ENCODE data around the gene RALGPS2.

The RALGPS2 gene

DNA sequence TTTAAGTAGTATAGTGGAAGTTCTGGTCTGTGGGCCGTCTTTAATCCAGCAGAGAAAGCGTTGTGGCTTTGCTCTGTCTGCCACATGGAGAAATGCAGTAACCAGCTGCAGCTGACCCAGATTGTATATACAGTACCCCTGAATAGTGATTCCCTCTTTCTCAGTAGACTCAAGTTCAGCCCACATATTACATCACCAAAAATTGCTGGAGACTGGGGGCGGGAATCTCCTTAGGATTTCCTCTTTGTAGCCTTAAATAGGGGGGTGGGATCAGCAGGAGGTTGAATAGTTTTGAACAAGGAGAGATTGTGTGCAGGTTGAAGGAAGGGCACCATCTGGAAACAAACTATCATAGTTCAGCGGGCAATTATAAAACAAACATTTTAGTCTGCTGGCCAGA lies 145.9 kb downstream of the RALGPS2 start, which contains the start of gene ANGPTL1:
TSS of gene ANGPTL1 (minus strand) at position 134 of the 400 bp plus-strand sequence. CDS start 5,301 bp downstream, outside the sequence.
- Histone ChIP-seq H3K9me3 (ENCODE audit: control insufficient read depth, low read length) (no peaks in the 10 kb centered on the region), H3K27me3 (ENCODE audit: control insufficient read depth, insufficient read depth, low read length, poor library complexity, severe bottlenecking) (no peaks in the 10 kb centered on the region), H3K4me3 (ENCODE audit: insufficient read depth, low read depth, low read length) (no peak within 1 kb of the TSS), H3K4me1 (ENCODE audit: control insufficient read depth, insufficient read depth, low read length) (peaks cover 5% of the 10 kb centered on the region), H3K36me3 (ENCODE audit: control insufficient read depth, insufficient read depth, low read length) (no peaks in the 10 kb centered on the region), H3K27ac (ENCODE audit: insufficient read depth, low read depth, low read length, poor library complexity, severe bottlenecking) (no peak within 1 kb of the TSS)
- WGBS, 2 experiments, result 45 to 49% methylated on average over 3 to 4 of the region's 4 CpGs

DNA sequence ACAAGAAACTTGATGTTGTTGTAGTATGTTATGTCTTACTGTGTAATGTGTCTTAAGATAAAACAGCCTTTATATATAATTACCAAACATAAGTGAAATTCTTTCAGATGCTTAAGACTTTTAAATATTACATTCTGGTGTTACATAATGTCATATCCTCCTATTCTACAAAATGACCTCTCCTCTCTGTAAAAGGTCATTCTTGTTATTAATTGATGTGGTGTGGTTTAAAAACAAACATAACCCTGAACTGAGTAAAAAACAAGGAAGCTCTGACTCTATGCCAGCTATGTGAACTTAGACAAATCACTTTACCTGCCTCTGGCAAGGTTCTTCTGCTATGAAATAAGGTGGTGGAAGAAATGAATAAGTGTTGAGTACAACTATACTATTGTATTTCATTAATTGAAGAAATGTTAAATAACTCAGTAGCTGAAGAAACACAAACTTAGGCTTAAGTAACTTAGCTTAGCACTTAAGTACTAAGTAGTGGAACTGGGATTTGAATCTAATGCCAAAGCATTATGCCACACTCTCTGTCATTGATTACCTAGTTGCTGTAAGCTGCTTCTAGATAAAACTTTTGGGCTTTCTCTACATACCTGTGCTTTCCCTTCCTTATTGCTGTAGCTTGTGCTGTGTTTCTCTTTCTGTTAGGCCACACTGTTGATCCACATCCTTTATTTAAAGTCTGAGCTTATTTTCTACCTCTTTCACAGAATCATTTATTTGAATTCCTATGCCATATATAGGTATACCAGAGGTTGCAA lies 146.7 kb downstream of the RALGPS2 start:
- Histone ChIP-seq H3K4me1 (ENCODE audit: control insufficient read depth, insufficient read depth, low read length) (peaks cover 5% of the 10 kb centered on the region), H3K36me3 (ENCODE audit: control insufficient read depth, insufficient read depth, low read length) (no peaks in the 10 kb centered on the region), H3K9me3 (ENCODE audit: control insufficient read depth, low read length) (no peaks in the 10 kb centered on the region), H3K27ac (ENCODE audit: insufficient read depth, low read depth, low read length, poor library complexity, severe bottlenecking) (no peak overlapping the region), H3K27me3 (ENCODE audit: control insufficient read depth, insufficient read depth, low read length, poor library complexity, severe bottlenecking) (no peaks in the 10 kb centered on the region), H3K4me3 (ENCODE audit: insufficient read depth, low read depth, low read length) (no peak overlapping the region)

DNA sequence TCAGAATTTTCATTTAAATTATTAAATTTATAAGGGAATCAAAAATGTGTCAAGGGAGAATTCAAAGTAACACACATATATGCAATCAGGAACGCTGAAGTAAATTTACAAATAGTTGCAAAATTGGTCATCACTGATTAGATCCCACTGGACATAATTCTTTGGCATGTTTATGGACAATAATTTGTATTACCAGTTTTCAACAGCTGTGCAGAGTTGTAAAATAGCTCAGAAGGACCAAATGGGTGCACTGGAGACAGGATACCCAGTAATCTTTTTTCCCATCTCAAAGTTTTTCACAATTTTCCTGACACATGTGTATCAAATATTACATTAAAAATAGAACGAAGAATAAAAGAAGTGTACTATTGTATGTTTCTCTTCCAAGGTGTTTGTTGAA lies 149.9 kb downstream of the RALGPS2 start:
- no peak overlapping the region for H3K4me3 ChIP-seq (ENCODE audit: insufficient read depth, low read depth, low read length)
- H3K36me3 ChIP-seq (ENCODE audit: control insufficient read depth, insufficient read depth, low read length), result no peaks in the 10 kb centered on the region
- no peaks in the 10 kb centered on the region for H3K27me3 ChIP-seq (ENCODE audit: control insufficient read depth, insufficient read depth, low read length, poor library complexity, severe bottlenecking)
- H3K4me1 ChIP-seq (ENCODE audit: control insufficient read depth, insufficient read depth, low read length), result peaks cover 5% of the 10 kb centered on the region
- no peak overlapping the region for H3K27ac ChIP-seq (ENCODE audit: insufficient read depth, low read depth, low read length, poor library complexity, severe bottlenecking)
- no peaks in the 10 kb centered on the region for H3K9me3 ChIP-seq (ENCODE audit: control insufficient read depth, low read length)
- 96 to 97% methylated on average over 2 of the region's 2 CpGs for WGBS, 2 experiments

DNA sequence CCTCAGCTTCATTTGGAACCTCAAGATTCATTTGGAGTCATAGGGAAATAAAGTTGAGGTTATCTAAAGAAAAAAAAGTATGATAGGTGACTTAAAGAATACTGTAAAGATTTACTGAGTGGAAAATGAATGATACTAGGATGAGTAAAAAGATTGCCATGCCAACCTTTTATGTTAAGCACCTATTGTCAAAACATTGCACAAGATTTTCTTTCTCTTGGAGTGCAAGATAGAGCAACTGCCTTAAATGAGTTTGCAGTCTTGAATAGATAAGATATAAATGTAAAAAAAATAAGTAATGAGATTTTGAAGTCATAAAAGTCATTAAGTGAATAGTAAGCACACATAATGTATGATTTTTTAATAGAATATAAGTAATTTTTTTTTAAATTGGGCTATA lies 150.9 kb downstream of the RALGPS2 start:
- H3K27ac ChIP-seq (ENCODE audit: insufficient read depth, low read depth, low read length, poor library complexity, severe bottlenecking), result no peak overlapping the region
- no peak overlapping the region for H3K4me3 ChIP-seq (ENCODE audit: insufficient read depth, low read depth, low read length)
- no peaks in the 10 kb centered on the region for H3K9me3 ChIP-seq (ENCODE audit: control insufficient read depth, low read length)
- no peaks in the 10 kb centered on the region for H3K27me3 ChIP-seq (ENCODE audit: control insufficient read depth, insufficient read depth, low read length, poor library complexity, severe bottlenecking)
- peaks cover 2% of the 10 kb centered on the region for H3K4me1 ChIP-seq (ENCODE audit: control insufficient read depth, insufficient read depth, low read length)
- no peaks in the 10 kb centered on the region for H3K36me3 ChIP-seq (ENCODE audit: control insufficient read depth, insufficient read depth, low read length)

DNA sequence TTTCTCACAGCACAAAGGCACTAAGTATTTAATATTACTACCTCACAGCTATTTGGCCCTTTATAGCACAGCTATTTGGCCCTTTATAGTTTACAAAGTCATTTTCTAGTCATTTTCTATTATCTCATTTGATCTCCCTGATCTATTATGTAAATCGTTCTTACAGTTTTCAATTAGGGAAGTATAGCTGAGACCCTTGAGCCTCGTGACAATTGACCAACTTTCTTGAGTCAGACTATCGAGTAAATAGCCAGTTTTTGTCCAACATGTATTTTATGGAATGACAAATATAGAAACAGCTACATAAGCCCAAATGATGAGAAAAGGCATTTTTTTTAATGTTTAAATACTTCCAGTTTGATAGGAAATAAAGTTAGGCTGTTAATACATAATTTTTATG lies 152.9 kb downstream of the RALGPS2 start:
- H3K4me1 ChIP-seq (ENCODE audit: control insufficient read depth, insufficient read depth, low read length), result no peaks in the 10 kb centered on the region
- WGBS, 2 experiments, result 90 to 95% methylated on average over 3 of the region's 3 CpGs
- no peak overlapping the region for H3K27ac ChIP-seq (ENCODE audit: insufficient read depth, low read depth, low read length, poor library complexity, severe bottlenecking)
- no peaks in the 10 kb centered on the region for H3K36me3 ChIP-seq (ENCODE audit: control insufficient read depth, insufficient read depth, low read length)
- H3K9me3 ChIP-seq (ENCODE audit: control insufficient read depth, low read length), result no peaks in the 10 kb centered on the region
- no peaks in the 10 kb centered on the region for H3K27me3 ChIP-seq (ENCODE audit: control insufficient read depth, insufficient read depth, low read length, poor library complexity, severe bottlenecking)
- no peak overlapping the region for H3K4me3 ChIP-seq (ENCODE audit: insufficient read depth, low read depth, low read length)

DNA sequence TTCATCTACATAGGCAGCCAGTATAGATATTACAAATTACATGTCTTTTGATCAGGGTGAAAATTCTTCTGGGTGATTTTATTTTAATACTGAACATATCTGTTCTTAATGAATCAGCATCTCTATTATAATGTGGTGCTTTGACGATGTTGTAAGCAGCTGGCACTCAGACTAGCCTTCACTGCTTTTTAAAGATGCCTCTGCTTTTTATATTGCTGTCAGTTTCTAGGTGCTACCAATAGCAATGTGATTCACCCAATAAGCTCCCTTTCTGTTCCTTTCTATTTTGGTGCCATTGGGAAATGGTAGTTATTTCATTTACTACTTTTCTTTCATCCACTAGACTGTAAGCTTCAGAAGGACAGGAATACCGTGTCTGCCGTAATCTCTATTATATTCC lies 156.9 kb downstream of the RALGPS2 start:
- Histone ChIP-seq H3K36me3 (ENCODE audit: control insufficient read depth, insufficient read depth, low read length) (peaks cover 6% of the 10 kb centered on the region), H3K9me3 (ENCODE audit: control insufficient read depth, low read length) (no peaks in the 10 kb centered on the region), H3K27ac (ENCODE audit: insufficient read depth, low read depth, low read length, poor library complexity, severe bottlenecking) (no peak overlapping the region), H3K4me1 (ENCODE audit: control insufficient read depth, insufficient read depth, low read length) (no peaks in the 10 kb centered on the region), H3K27me3 (ENCODE audit: control insufficient read depth, insufficient read depth, low read length, poor library complexity, severe bottlenecking) (no peaks in the 10 kb centered on the region), H3K4me3 (ENCODE audit: insufficient read depth, low read depth, low read length) (no peak overlapping the region)
- 94 to 98% methylated on average over 3 of the region's 3 CpGs for WGBS, 2 experiments

DNA sequence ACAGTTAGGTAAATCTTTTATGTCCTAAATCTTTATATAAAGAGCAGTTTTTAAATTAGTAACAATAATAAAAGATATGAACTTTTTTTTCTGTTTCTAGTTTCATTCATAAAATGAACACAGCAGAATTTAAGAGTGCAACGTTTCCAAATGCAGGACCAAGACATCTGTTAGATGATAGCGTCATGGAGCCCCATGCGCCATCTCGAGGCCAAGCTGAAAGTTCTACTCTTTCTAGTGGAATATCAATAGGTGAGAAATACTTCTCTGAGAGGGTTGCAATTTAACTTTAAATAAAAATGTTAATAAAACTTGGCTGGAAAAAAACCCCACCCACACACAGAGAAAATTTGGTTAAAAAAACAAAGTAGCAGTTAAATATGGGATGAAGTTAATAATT lies 160.8 kb downstream of the RALGPS2 start:
- Histone ChIP-seq H3K36me3 (ENCODE audit: control insufficient read depth, insufficient read depth, low read length) (peaks cover 6% of the 10 kb centered on the region), H3K27me3 (ENCODE audit: control insufficient read depth, insufficient read depth, low read length, poor library complexity, severe bottlenecking) (no peaks in the 10 kb centered on the region), H3K4me1 (ENCODE audit: control insufficient read depth, insufficient read depth, low read length) (no peaks in the 10 kb centered on the region), H3K4me3 (ENCODE audit: insufficient read depth, low read depth, low read length) (no peak overlapping the region), H3K9me3 (ENCODE audit: control insufficient read depth, low read length) (no peaks in the 10 kb centered on the region), H3K27ac (ENCODE audit: insufficient read depth, low read depth, low read length, poor library complexity, severe bottlenecking) (no peak overlapping the region)
- 93 to 98% methylated on average over 4 of the region's 4 CpGs for WGBS, 2 experiments

DNA sequence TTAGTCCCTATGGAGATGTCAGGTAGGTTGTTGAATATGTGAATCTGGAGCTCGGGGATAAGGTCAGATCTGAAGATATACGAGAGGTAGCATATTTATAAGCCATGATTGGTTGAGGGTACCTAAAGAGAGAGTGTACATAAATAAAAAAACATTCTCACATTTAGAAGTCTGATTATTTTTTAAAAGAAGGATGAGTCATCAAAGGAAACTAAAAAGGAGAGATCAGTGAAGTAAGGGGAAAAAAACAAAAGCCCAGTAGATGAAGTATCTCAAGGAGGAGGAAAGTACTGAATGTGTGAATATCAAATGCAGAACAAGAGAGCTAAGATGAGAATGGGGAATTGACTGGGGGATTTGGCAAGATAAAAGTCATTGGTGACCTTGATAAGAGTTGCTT lies 161.5 kb downstream of the RALGPS2 start:
- Histone ChIP-seq H3K27me3 (ENCODE audit: control insufficient read depth, insufficient read depth, low read length, poor library complexity, severe bottlenecking) (no peaks in the 10 kb centered on the region), H3K4me3 (ENCODE audit: insufficient read depth, low read depth, low read length) (no peak overlapping the region), H3K9me3 (ENCODE audit: control insufficient read depth, low read length) (no peaks in the 10 kb centered on the region), H3K4me1 (ENCODE audit: control insufficient read depth, insufficient read depth, low read length) (no peaks in the 10 kb centered on the region), H3K36me3 (ENCODE audit: control insufficient read depth, insufficient read depth, low read length) (peaks cover 6% of the 10 kb centered on the region), H3K27ac (ENCODE audit: insufficient read depth, low read depth, low read length, poor library complexity, severe bottlenecking) (no peak overlapping the region)
- 95 to 100% methylated on average over 2 of the region's 2 CpGs for WGBS, 2 experiments

DNA sequence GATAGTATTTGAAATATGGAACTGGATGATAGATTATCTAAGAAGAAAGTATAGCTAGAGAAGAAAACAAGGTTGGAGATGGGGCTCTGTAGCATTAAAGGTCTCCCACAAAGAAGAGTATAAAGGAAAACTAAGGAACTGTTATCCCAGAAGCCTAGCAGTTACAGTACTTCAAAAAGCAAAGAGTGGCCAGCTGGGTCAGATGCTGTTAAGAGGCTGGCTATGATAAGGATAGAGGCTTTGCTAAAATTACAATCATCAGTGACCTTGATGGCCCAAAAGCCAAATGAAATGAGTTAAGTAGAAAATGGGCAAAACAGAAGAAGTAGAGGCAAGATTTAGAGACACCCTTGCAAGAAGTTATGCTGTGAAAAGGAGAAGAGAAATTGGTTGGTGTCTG lies 170.9 kb downstream of the RALGPS2 start:
- Histone ChIP-seq H3K27ac (ENCODE audit: insufficient read depth, low read depth, low read length, poor library complexity, severe bottlenecking) (no peak overlapping the region), H3K36me3 (ENCODE audit: control insufficient read depth, insufficient read depth, low read length) (no peaks in the 10 kb centered on the region), H3K4me1 (ENCODE audit: control insufficient read depth, insufficient read depth, low read length) (no peaks in the 10 kb centered on the region), H3K4me3 (ENCODE audit: insufficient read depth, low read depth, low read length) (no peak overlapping the region), H3K9me3 (ENCODE audit: control insufficient read depth, low read length) (no peaks in the 10 kb centered on the region), H3K27me3 (ENCODE audit: control insufficient read depth, insufficient read depth, low read length, poor library complexity, severe bottlenecking) (no peaks in the 10 kb centered on the region)

DNA sequence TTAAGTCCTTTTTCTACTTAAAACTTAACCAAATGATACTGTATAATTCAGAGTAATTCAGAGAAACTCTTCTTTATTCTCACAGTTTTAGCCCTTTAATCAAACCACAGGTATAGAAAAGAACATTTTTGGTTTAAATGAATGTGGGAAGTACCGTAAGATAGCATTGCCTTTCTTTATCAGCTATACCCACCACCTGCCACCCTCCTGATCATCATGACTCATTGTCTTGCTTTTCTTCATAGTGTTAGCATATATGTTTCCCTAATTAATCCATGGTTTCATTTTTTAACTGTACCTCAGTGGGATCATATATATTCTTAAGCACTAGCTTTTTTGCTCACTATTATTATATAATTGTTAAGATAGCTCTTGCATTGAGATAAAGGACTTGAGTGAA lies 173.4 kb downstream of the RALGPS2 start:
- Histone ChIP-seq H3K36me3 (ENCODE audit: control insufficient read depth, insufficient read depth, low read length) (no peaks in the 10 kb centered on the region), H3K9me3 (ENCODE audit: control insufficient read depth, low read length) (no peaks in the 10 kb centered on the region)

More for the DNA sequence above, 173.4 kb downstream of the RALGPS2 start:
- Histone ChIP-seq H3K27ac (ENCODE audit: insufficient read depth, low read depth, low read length, poor library complexity, severe bottlenecking) (no peak overlapping the region), H3K27me3 (ENCODE audit: control insufficient read depth, insufficient read depth, low read length, poor library complexity, severe bottlenecking) (no peaks in the 10 kb centered on the region), H3K4me3 (ENCODE audit: insufficient read depth, low read depth, low read length) (no peak overlapping the region), H3K4me1 (ENCODE audit: control insufficient read depth, insufficient read depth, low read length) (no peaks in the 10 kb centered on the region)
- WGBS, 2 experiments, result 100% methylated on average over 1 of the region's 1 CpG; no CpG with 5 or more reads in 1 of the 2 experiments
